ENCODE measurements around the gene HES1.

DNA sequence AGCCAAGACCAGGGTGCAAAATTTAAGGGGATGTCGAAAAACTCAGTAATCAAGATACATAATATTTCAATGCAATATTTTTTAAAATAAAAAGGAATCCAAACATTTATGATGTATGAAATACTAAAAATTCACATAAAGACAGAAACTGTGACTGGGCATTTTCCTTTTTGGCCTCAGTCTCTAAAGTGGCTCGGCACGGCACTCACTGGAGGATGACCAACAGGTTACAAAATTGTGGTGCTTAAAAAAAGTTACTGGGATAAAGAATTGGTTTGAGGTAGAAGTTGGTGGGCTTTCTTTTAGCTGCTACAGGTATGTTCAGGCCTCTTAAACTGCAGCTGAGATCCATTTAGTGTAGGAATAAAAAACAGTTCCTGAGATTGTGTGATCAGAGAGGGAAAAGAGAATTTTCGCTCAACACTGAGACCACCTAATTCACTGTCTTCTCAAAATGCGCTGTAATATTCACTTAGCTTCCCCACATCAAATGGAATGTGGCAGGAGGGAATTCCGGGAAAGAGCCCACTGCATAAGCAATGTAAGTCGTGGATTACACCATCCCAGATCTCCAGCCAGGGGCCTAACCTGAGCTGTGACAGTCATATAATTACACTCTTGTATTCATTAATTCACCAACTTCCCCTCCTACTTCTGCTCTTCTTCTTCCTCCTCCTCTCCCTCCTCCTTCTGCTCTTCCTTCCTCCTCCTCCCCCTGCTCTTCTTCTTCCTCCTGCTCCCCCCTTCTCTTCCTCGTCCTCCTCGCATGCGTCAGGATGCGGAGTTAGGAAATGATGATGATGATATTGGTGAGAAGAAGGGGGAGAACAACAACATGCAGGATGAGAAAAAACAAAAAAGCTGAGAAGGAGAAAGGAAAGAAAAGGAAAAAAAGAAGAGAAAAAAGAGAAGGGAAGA, 45.9 kb downstream of the HES1 start:
- TF ChIP-seq, protein P1, sequence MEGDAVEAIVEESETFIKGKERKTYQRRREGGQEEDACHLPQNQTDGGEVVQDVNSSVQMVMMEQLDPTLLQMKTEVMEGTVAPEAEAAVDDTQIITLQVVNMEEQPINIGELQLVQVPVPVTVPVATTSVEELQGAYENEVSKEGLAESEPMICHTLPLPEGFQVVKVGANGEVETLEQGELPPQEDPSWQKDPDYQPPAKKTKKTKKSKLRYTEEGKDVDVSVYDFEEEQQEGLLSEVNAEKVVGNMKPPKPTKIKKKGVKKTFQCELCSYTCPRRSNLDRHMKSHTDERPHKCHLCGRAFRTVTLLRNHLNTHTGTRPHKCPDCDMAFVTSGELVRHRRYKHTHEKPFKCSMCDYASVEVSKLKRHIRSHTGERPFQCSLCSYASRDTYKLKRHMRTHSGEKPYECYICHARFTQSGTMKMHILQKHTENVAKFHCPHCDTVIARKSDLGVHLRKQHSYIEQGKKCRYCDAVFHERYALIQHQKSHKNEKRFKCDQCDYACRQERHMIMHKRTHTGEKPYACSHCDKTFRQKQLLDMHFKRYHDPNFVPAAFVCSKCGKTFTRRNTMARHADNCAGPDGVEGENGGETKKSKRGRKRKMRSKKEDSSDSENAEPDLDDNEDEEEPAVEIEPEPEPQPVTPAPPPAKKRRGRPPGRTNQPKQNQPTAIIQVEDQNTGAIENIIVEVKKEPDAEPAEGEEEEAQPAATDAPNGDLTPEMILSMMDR (IDR thresholded peaks at IDR 0.05): no peak
- TF ChIP-seq POLR2AphosphoS5 (IDR thresholded peaks at IDR 0.05): no peak
- no peak for TF ChIP-seq POLR2A (IDR thresholded peaks at IDR 0.05)

Data from sigmoid colon (tissue), 4 donors.